ENCODE data around the gene GTF3C5.

The GTF3C5 gene

DNA sequence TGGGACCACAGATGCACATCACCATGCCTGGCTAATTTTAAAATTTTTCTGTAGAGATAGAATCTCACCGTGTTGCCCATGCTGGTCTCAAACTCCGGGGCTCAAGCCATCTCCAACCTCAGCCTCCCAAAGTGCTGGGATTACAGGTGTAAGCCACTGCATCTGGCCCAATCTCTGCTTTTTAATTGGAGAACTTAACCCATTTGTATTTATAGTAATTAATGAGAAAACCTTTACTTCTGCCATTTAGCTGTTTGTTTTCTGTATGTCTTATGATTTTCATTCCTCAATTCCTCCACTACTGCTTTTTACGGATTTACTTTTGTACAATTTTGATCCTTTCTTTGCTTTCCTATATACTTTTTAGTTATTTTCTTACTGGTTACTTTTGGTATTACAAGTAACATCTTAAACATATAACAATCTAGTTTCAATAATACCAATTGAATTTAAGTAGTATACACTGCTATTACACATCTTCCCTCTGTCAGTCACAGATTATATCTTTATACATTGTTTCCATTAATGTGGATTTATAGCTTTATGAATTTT is 64.1 kb downstream of the GTF3C5 start:
- no peak for DNase-seq

GRCh38 chr9:133098104-133098754 is 67.4 kb downstream of the GTF3C5 start:
- no peak for DNase-seq

DNA sequence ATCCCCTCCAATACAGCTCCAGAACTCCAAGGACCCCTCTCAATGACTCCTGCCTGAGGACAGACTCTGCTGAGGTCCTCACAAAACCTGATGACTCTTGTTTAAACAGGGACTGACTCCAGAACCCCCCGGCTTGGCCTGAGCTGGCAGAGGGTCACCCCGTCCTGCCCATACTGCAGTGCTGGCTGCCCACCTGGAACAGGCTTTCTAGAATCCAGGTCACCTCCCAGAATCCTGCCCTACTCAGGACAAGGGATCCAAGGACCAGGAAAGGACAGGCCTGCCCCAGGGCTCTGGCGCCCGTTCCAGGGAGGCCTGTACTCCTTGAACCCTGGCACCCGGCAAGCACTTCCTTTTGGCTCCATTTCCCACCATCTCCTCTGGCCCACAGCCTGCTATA is 68.1 kb downstream of the GTF3C5 start:
- no peak for DNase-seq

DNA sequence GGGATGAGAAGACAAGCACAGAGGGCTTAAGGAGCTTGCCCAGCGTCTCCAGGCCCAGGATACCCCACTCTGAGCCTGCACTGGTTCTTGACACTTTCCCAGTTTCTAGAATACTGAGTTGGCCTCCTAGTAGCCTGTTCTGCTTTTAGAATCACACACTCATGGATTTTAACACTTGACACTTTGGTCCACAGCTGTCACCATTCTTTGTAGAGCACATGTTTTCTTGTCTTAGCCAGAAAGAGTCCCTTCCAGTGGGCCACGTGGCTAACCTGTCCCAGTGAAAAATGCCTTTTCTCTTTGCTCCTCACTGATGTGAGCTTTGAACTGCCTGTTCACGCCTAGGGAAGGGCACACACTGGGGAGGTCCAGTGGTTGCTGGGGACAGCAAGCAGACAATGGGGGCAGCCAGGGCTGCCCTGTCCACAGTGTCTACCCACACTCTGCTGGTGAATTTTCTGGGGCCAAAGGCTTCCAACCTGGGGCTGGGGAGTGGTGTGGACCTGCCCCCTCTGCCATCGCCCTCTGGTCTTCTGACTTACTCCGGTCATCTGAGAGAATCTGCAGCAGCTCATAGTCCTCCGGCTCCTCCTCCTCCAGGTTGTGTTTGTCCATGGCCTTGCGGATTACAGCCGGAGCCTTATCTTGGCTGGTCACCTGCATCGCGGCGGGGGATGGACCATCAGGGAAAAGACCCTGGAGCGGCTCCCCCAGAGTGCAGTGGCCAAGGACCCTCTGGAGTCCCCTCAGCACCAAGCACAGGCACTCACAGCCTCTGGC is 69.1 kb downstream of the GTF3C5 start:
- no peak for DNase-seq

- DNase-seq = no peak
These were observed 69.9 kb downstream of the GTF3C5 start for GRCh38 chr9:133100506-133101355.

- DNase-seq = peak; percentile 48
These were observed 70.8 kb downstream of the GTF3C5 start for GRCh38 chr9:133101356-133102189.

DNA sequence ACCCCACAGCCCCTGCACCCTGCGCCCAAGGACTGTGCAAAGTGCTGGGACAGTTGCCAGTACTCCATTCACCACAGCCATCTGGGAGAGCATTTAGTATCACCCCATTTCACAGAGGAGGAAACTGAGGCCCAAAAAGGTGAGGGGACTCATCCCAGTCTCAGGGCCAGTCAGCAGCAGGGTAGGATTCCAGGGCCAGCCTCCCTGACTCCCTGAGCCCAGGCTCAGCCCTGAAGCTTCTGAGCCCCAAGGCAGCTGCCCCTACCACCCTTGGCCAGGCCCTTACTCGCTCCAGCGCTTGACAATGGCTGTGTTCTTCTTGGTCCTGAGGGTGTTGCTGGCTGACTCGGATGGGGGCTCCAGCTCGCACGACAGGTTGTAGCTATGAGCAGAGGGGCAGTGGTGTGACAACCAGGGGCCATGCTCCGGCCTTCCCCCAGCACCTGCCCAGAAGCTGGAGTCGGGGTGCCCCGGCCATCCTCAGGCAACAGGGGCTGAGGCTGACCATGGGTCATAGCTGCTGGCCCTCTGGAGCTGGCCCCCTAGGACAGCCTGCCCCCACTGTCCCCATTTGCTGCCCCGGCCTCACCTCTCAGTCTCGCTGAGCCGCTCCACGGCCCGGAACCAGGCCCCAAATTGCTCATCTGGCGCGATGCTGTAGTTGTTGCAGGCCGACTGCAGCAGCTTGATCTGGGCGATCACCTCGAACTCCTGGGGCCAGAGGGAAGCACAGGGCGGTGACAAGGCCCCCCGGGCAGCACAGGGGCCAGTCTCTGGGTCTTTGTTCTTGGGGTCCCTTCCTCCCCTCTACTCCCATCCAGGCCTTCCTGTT is 71.6 kb downstream of the GTF3C5 start:
- no peak for DNase-seq

DNA sequence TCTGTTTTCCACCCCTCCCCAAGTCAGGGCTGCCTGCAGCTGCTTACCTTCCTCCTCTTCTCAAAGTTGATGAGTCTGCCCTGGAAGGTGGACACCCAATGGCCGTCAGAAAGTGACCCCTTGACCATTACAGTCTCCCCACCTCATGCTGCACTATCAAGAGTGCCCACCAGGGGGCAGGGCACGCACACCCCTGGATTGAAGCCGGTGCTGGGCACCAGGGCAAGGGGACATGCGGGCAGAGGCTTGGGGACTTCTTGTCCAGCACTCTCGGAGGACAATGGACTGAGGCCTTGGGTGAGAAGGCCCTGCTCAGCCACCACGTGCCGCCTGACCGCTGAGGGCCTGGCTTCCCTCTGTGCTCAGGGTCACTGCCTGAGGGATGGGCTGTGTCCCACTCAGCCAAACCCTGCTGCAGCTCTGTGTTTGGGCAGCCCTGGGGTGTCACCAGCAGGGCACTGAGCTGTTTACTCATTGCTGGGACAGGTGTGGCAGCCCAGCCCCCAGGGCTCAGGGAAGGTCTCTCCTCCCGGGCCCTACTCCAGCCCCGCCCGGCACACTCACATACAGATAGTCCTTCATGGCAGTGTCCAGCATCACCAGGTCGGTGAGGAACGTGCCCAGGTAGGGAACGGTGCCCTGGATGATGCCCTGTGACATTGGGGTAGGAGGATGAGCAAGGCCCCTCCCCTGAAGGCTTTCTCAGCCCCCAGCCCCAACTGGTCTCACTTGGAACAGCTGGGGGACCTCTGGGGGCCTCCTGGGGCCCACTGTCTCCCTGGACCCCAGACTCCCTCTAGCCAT is 72.6 kb downstream of the GTF3C5 start:
- peak; percentile 83 for DNase-seq

DNA sequence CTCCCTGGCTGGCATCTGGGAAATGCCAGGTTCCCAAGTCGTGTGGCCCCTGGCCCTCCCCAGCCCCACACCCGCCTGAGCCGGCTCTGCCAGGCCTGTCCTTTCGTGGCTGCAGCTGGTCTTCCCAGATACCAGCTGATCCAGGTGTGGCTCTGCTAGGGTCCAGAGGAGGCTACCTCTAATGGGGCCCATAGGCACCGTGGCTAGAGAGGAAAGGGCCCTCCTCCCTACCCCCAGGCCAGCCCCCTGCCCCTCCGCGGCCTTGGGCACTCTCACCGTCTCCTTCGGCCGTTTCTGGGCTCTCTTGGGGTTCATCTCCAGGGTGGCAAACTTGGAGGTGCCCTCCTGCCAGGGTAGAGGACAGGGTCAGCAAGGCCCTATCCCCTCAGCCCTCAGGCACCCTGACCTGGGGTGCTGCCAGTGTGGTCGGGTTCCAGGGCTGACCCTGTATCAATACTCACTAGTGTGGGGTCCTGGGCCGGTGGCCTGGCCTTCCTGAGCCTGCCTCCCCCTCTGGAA is 73.2 kb downstream of the GTF3C5 start:
- DNase-seq = no peak

GRCh38 chr9:133104718-133105460 is 74.1 kb downstream of the GTF3C5 start:
- no peak for DNase-seq

DNA sequence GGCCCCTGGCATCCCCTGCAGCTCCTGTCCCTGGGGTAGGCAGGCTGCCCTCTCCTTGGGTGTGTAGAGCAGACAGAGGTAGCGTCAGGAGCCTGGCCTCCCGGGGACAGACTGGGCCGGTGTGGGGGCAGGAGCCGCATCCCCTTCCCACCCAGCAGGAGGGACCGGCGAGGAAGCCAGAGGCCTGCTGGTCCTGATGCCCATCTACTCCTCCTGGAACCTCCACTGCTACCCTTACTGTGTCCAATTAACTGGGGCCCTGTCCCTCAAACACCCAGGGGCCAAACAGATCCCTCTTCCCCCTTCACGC is 74.6 kb downstream of the GTF3C5 start:
- no peak for DNase-seq

GRCh38 chr9:133106511-133107244 is 75.9 kb downstream of the GTF3C5 start:
- no peak for DNase-seq

DNA sequence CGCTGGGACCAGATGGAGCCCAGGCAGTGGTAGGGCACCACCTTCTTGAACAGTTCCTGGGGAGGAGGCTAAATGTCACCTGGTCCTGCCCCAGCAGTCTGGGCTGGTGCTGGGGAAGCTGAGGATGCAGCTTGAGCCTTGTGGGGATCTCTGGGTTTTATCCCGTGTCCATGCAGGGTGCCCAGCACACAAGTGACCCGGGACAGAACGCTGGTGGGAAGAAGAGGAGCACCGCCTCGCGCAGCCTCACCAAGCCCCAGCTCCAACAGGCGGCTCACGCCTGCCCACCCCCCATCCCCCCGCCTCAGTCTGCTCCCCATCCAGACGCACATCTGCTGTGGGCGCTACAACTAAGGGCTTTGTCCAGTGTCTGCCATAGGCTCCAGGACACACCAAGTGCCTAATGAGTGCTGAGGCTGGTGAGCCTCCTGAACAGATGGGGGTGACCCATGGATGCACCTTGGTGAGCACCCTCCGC is 76.5 kb downstream of the GTF3C5 start:
- DNase-seq = no peak
